Skin epidermis (tissue), 12 donors: ENCODE data around the gene TLR8.

Source experiments
- H3K27ac ChIP-seq, 21 experiments: fragments of 200-600 bp; sonication (generic) in 11 of 21; one replicate each; pipeline ENCODE4 v1.5.0; 2020; ENCODE audit warnings: mild to moderate bottlenecking in 3 of 21, inconsistent platforms in 2 of 21, moderate library complexity in 2 of 21
- H3K4me3 ChIP-seq, 7 experiments: fragments of 200-600 bp; sonication (generic) in 2 of 7; one replicate each; pipeline ENCODE4 v1.5.0; 2020; ENCODE audit warnings: inconsistent platforms in 2 of 7, mild to moderate bottlenecking in 2 of 7, moderate library complexity in 1 of 7

Gene TLR8

DNA sequence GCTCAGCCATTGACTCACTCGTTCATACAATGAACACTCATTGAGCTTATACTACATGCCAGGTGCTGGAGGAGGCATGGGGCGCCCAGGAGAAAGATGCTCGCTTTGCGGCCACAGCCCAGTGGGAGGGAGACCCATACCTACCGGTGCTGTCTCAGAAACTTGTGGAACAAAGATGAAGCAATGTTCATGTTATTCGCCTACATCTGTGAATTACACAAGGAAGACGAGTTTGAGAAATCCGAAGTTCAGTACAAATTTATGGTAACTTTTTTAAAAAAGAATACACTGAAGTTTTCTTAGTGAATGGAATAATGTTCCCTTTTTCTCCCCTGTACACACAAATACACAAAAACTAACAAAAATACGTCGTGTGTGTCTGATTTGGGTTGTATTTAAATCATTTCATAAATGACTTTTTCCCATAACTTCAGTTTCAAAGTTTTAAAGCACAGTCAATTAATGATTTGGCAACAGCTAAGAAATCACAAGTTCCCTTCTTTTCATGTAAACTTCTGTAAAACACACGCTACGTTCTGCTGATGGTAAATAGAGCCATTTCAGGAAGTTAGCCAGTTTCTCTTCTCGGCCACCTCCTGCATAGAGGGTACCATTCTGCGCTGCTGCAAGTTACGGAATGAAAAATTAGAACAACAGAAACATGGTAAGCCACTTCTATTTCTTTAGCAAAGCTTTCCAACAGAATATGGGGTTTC is at the start of gene TLR8:
TSS of gene TLR8 (plus strand) at position 575 of the 716 bp plus-strand sequence. CDS start at position 662, 87 bp downstream.
- no peak within 1 kb of the TSS for H3K27ac ChIP-seq
- H3K4me3 ChIP-seq: no peak within 1 kb of the TSS

DNA sequence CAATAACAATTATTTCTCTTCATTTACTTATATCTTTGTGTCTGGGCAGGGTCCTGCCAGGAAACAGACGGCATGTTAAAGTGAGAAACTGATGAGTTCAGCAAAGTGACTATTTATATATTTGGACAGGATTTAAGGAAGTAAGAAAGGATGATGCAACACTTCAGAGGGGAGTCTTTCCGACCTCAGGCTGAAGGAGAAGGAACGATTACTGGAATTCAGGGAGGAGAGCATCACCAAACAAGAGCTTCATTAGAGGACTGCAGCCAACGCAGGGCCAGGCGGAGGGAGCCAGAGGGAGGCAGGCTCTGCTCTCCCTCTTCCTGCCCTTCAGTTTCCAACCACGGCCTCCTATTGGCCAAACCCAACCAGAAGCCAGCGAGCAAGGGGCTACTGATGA is 41.1 kb upstream of the TLR8 start:
- Histone ChIP-seq H3K4me3 (no peak overlapping the region), H3K27ac (no peak overlapping the region)

DNA sequence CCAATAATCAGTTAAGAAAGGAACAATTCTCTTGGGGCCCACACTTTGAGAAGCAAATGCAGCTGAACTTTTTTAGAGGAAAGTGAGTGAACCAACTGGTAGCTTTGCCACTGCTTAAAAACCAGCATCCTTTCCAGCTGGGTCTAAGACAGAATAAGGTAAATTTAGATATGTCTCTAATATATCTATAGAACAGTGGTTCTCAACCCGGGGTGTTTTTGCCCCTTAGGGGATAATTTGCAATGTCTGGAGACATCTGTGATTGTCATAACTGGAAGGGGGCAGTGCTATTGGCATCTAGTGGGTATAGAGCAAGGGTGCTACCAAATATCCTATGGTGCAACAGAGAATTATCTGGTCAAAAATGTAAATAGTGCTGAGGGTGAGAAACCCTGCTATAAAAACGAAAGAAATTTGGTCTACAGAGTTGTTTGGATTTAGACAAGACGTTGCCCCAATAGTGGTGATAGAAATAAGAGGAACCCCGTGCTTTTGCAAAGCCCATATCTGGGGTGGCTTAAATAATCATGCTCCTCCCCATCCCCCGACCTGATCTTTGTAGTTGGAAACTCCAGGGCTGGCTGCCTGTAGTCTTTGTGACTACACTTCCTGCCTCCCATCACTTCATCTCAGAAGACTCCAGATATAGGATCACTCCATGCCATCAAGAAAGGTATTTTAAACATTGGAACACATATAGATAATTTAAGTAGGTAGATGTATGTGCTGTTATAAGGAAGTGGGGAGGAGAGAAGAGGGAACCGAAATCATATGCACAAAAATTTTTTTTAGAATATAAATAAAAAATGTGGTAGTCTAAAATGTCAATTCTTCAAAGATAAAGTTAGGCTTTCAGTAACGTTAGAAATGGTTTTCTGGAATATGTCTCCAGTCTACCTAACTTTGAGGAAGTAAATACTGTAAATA is 39.7 kb upstream of the TLR8 start, which contains the start of gene TLR7:
TSS of gene TLR7 (plus strand) at position 622 of the 927 bp plus-strand sequence. CDS start 507 bp downstream, outside the sequence.
- Histone ChIP-seq H3K4me3 (no peak within 1 kb of the TSS), H3K27ac (peak within 1 kb of the TSS in 2 of 21 experiments; percentile 16 to 41)

DNA sequence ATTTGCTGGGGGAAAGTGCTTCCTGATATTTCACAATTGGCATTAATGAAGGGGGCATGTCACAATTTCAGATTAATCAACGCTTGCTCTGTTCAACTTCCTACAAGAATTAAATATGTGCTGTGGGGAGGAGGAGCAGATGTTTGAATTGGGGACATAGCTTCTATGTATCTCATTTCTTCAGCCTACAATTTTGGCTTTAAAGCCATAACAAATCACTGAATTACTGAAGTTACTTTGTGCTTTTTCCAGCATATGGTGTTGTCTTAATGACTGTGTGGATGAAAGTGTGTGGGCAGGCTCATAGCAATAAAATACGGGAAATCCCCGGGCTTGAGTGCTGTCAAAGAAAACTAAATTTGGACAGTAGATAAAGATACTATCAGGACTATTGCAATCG is 38.7 kb upstream of the TLR8 start:
- Histone ChIP-seq H3K4me3 (no peak overlapping the region), H3K27ac (peak overlapping the region in 2 of 21 experiments; percentile 3 to 41)

DNA sequence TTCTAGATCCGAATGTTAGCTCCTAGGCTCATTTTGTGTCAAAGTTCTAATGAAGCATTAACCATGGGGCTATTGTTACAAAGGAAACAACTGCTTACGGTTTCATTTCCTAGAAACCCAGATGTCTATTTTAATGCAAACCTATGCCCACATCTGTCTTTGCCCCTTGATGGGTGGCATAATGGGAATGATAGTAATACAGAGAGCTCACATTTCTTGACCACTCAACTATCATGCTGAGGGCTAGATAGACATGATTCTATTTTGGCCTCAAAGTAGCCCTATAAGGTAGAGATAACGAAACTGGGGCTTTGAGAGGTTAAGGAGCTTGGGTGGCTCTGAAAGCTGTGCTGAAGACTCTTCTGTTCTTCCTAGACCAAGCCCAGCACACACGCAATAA is 37.7 kb upstream of the TLR8 start:
- no peak overlapping the region for H3K4me3 ChIP-seq
- H3K27ac ChIP-seq: peak overlapping the region in 2 of 21 experiments; percentile 14 to 24

DNA sequence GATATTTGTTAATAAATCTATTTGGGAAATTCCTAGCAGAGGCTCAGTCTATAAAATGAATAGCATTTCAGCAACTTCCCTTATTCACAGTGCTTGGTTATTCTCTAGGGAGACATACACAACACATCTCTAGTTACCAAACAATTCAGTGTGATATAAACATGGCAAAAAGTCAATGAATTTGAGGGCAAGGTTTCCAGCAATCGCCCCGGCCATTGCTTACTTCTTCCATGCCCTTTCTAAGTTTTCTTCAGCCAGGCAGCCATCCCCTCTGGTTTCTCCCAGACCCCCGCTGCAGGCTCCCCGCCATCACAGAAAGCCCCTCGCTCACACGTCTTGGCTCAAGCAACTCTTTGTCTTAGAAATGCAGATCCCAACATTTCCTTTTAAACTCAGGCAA is 35.2 kb upstream of the TLR8 start:
- Histone ChIP-seq H3K4me3 (no peak overlapping the region), H3K27ac (no peak overlapping the region)

DNA sequence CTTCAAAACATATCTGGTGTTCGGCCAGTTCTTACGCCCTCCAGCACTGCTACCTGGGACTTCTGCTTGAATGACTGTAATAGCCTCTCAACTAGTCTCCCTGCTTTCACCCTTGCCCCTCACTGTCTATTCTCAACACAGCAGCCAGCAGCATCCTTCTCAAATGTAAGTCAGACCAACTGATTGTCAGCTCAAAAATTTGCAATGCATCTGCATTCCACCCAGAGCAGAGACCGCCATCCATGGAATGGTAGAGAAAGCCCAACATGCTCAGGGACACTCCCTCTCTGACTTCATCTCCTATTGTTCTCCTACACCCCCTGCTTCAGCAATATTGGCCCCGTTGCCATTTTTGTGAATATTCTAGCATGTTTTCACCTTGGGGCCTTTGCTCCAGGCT is 33.7 kb upstream of the TLR8 start:
- no peak overlapping the region for H3K27ac ChIP-seq
- H3K4me3 ChIP-seq: no peak overlapping the region

DNA sequence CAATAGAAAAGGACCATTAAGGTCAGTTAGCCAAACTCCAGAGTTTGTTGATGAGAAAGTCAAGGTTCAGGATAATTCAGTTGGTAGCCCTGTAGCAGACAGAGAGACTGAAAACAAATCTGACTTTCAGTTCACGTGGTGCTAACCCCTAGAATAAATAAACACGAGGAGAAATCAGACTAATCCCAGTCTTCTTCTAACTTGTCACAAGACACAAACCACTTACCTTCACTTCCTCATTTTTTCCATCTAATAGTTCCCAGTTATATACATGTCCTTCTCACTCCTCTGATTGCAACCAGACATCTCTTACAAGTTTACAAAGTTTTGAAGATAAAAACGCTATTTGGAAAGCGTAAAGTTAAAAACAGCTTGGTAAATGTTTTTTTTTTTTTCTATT is 31.8 kb upstream of the TLR8 start:
- H3K27ac ChIP-seq: peak overlapping the region in 1 of 21 experiments; percentile 35
- H3K4me3 ChIP-seq: no peak overlapping the region

DNA sequence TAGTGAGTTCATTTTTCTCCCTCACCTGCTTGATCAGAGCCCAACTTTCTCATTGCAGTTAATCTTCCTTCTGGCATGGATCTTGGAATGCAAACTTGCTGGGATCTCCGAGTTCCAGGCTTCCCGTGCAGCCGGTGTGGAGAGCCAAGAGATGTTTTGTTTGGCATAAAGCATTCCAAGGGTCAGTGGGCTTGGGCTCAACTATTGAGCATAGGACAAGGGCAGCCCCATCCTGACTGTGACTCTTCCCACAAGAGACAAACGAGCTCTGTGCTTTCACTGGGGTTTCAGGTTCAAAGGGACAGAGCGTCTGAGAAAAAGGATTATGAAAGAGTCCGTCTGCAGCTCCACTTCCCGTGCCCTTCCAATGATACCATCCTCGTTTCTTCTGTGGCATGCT is 29.0 kb upstream of the TLR8 start:
- H3K27ac ChIP-seq: no peak overlapping the region
- H3K4me3 ChIP-seq: no peak overlapping the region

DNA sequence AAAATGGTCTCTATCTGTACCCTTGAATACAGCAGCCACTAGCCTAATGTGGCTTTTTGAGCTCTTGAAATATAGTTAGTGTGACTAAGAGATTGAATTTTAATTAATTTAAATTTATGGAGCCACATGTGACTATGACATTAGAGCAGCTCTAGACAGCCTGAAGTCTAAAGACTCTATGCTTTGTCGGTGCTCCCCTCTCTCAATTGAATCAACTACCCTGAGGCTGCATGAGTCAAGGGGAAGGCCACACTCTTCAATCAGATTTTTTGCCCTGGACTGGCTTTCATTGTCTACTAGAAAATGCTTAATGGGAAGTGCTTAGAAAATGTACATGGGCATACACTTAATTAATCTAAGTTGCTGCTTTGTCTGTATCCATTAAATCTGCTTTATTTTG is 27.9 kb upstream of the TLR8 start:
- no peak overlapping the region for H3K27ac ChIP-seq

DNA sequence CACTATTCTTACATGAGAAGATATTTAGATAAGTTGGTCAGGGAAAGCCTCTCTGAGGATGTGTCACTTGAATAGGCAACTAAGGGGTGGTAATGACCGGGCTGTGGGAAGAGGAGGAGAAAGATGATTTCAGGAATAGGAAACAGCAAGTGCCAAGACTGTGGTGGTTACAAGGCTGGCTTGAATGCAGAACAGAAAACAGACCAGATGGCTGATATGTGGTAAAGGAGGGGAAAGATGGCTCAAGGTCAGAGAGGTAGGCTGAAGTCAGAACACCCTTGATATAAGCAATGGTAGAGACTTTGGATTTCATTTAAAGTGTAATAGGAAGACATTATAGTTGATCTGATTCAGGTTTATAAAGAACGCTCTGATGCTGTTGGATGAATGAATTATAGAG is 24.5 kb upstream of the TLR8 start:
- H3K4me3 ChIP-seq: no peak overlapping the region

More for the DNA sequence above, 27.9 kb upstream of the TLR8 start:
- no peak overlapping the region for H3K4me3 ChIP-seq

DNA sequence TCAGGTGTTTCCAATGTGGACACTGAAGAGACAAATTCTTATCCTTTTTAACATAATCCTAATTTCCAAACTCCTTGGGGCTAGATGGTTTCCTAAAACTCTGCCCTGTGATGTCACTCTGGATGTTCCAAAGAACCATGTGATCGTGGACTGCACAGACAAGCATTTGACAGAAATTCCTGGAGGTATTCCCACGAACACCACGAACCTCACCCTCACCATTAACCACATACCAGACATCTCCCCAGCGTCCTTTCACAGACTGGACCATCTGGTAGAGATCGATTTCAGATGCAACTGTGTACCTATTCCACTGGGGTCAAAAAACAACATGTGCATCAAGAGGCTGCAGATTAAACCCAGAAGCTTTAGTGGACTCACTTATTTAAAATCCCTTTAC is 20.9 kb upstream of the TLR8 start:
- H3K4me3 ChIP-seq: no peak overlapping the region
- H3K27ac ChIP-seq: no peak overlapping the region

More for the DNA sequence above, 24.5 kb upstream of the TLR8 start:
- H3K27ac ChIP-seq: no peak overlapping the region

DNA sequence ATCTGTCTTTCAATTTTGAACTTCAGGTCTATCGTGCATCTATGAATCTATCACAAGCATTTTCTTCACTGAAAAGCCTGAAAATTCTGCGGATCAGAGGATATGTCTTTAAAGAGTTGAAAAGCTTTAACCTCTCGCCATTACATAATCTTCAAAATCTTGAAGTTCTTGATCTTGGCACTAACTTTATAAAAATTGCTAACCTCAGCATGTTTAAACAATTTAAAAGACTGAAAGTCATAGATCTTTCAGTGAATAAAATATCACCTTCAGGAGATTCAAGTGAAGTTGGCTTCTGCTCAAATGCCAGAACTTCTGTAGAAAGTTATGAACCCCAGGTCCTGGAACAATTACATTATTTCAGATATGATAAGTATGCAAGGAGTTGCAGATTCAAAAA is 19.9 kb upstream of the TLR8 start:
- H3K27ac ChIP-seq: no peak overlapping the region
- H3K4me3 ChIP-seq: no peak overlapping the region

DNA sequence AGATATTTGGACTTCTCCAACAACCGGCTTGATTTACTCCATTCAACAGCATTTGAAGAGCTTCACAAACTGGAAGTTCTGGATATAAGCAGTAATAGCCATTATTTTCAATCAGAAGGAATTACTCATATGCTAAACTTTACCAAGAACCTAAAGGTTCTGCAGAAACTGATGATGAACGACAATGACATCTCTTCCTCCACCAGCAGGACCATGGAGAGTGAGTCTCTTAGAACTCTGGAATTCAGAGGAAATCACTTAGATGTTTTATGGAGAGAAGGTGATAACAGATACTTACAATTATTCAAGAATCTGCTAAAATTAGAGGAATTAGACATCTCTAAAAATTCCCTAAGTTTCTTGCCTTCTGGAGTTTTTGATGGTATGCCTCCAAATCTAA is 19.3 kb upstream of the TLR8 start:
- Histone ChIP-seq H3K4me3 (no peak overlapping the region), H3K27ac (no peak overlapping the region)

DNA sequence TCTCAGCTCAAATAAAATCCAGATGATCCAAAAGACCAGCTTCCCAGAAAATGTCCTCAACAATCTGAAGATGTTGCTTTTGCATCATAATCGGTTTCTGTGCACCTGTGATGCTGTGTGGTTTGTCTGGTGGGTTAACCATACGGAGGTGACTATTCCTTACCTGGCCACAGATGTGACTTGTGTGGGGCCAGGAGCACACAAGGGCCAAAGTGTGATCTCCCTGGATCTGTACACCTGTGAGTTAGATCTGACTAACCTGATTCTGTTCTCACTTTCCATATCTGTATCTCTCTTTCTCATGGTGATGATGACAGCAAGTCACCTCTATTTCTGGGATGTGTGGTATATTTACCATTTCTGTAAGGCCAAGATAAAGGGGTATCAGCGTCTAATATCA is 18.7 kb upstream of the TLR8 start:
- H3K27ac ChIP-seq: no peak overlapping the region
- no peak overlapping the region for H3K4me3 ChIP-seq

DNA sequence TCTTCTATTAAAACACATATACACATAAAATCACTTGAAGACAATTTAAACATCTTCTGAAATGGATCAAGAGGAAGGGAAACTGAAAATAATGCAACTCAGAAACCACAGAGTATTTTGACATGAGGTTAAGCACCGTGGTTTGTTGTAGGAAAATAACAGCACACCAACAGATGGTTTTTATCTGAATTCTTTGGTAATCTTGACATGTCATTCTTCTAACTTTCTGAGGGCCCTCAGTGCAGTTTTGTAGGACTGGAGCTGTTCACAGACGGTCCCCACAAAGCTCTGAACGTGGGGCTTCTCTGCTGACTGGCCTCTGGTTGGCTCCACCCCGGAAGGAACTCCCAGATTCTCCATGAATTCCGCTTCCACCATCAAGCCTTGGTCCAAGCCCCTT is 16.0 kb upstream of the TLR8 start:
- Histone ChIP-seq H3K27ac (peak overlapping the region in 4 of 21 experiments; percentile 31 to 50 (median 40)), H3K4me3 (no peak overlapping the region)

DNA sequence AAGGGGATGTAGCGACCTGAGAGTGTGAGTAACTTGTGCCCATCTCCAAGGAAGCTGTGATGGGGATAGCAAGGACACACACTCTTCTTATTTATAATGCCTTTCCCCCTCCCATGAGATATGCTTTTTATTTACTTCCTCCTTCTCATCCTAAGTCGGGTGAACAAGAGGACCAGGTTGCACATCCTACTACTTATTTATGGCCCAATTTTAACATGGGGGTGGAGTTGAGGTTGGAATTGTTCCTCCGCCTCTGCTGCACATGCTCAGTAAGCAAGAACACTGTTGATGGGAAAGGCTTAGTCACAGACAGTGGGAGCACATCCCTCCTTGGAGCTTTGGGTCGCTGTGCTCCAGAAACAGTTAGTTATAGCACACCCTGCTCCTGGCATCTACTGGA is 15.2 kb upstream of the TLR8 start:
- Histone ChIP-seq H3K4me3 (no peak overlapping the region), H3K27ac (no peak overlapping the region)

DNA sequence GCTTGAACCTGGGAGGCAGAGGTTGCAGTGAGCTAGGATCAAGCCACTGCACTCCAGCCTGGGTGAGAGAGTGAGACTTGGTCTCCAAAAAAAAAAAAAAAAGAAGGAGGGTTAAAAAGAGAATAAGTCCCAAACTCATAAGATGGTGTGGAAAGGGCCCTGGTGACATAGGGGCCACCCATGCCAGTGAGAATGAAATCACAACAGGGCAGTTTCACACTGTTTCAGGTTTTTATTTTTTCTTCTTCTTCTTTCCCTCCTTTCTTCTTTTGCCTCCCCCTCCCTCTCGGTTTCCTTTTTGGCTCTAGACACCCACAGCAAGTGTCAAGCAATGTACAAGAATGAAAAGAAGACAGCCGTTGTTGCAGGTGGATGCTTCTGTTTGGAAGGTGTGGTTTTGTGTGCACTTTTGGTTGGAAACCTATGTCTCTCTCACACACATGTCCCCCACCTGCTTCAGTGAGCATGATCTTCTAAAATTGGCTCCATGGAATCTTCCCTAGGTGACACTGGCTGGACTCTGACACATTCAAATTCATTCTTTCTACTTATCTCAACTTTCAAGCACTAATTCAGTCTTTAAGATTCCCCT is 14.4 kb upstream of the TLR8 start:
- Histone ChIP-seq H3K27ac (no peak overlapping the region), H3K4me3 (no peak overlapping the region)

DNA sequence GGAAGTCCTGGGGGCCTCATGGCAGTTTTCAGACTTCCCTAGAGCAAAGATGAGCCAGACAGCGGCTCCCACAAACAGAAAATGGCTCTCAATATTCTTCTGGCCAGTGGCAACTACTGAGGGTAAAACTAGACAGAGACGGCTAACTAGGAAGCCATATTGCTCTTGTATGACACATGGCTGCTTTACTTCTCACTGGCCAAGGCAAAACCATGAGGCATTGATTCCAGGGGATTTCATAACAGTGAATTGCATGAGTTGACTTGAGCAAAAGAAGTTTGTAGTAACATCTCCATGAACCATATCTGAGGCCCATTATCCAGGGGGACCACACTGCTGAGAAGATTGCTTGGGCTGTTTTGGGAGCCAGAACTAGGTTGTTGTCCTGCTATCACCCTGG is 13.7 kb upstream of the TLR8 start:
- Histone ChIP-seq H3K4me3 (no peak overlapping the region), H3K27ac (peak overlapping the region in 2 of 21 experiments; percentile 21 to 58)
